SK-N-SH treated with all-trans-retinoic acid at 6 μM for 48 hours (cell line): Measurements from ENCODE around the gene MSRB3.

ENCODE experiments used
- CREB5 ChIP-seq: fragments of 250-450 bp; sonication (Bioruptor Pico); IDR thresholded peaks from 2 replicates; pipeline ENCODE4 v1.5.1; 2020; ENCODE audit warnings: low read depth, mild to moderate bottlenecking, moderate library complexity
- CSRNP3 ChIP-seq: fragments of 250-450 bp; sonication (Bioruptor Pico); IDR thresholded peaks from 2 replicates; pipeline ENCODE4 v1.5.1; 2021; ENCODE audit warnings: mild to moderate bottlenecking, moderate library complexity
- PPARA ChIP-seq: fragments of 250-450 bp; sonication (Bioruptor Pico); IDR thresholded peaks from 2 replicates; pipeline ENCODE4 v1.5.0; 2020; ENCODE audit warnings: mild to moderate bottlenecking, borderline replicate concordance
- ZFP3 ChIP-seq: fragments of 250-450 bp; sonication (Bioruptor Pico); IDR thresholded peaks from 2 replicates; pipeline ENCODE4 v1.5.0; 2020; ENCODE audit warnings: mild to moderate bottlenecking, moderate library complexity
- ZNF565 ChIP-seq: fragments of 450-650 bp; formaldehyde crosslinking; conservative IDR thresholded peaks from 2 replicates; pipeline ENCODE4 v1.5.0; 2020; ENCODE audit warnings: low read depth, mild to moderate bottlenecking, moderate library complexity
- TF ChIP-seq, protein P1 (sequence below): fragments of 250-450 bp; sonication (Bioruptor Pico); IDR thresholded peaks from 2 replicates; pipeline ENCODE4 v1.8.0; 2020; ENCODE audit warnings: mild to moderate bottlenecking, moderate library complexity, borderline replicate concordance

- TF ChIP-seq, protein P1, sequence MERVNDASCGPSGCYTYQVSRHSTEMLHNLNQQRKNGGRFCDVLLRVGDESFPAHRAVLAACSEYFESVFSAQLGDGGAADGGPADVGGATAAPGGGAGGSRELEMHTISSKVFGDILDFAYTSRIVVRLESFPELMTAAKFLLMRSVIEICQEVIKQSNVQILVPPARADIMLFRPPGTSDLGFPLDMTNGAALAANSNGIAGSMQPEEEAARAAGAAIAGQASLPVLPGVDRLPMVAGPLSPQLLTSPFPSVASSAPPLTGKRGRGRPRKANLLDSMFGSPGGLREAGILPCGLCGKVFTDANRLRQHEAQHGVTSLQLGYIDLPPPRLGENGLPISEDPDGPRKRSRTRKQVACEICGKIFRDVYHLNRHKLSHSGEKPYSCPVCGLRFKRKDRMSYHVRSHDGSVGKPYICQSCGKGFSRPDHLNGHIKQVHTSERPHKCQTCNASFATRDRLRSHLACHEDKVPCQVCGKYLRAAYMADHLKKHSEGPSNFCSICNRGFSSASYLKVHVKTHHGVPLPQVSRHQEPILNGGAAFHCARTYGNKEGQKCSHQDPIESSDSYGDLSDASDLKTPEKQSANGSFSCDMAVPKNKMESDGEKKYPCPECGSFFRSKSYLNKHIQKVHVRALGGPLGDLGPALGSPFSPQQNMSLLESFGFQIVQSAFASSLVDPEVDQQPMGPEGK (CRISPR knock-in tag) = no peak
- TF ChIP-seq ZNF565 (CRISPR knock-in tag) (no peak), CSRNP3 (CRISPR knock-in tag) (no peak), PPARA (CRISPR knock-in tag) (no peak), ZFP3 (no peak), CREB5 (CRISPR knock-in tag) (no peak)
Measured at GRCh38 chr12:65300679-65301349, 22.3 kb downstream of the MSRB3 start.
